Embryonic facial prominence (tissue), 1 donor: ENCODE measurements around the gene SLC25A29.
A peak's percentile ranks its signal among the peaks of the same experiment; 100 is the strongest.
"Not testable (repeated sequence)": the region's sequence is repeated elsewhere in the genome, so short reads cannot be mapped to it uniquely, and the experiment has no call there.

ENCODE experiments used
- DNase-seq: peaks from one replicate; pipeline ENCODE4 v3.0.0-alpha.2; 2016; ENCODE audit errors: extremely low spot score

SLC25A29 gene

GRCh38 chr14:100306101-100306997 lies at the start of gene SLC25A29:
Gene SLC25A29, minus strand, starts transcription at chr14:100306444. Its CDS starts 212 bp downstream, at chr14:100306232.
- DNase-seq, result peak; percentile 30

- DNase-seq, result no peak
These were observed 44.7 kb upstream of the SLC25A29 start for GRCh38 chr14:100350986-100351385.

- no peak for DNase-seq
These were observed 44.2 kb upstream of the SLC25A29 start for GRCh38 chr14:100350276-100350926.

DNA sequence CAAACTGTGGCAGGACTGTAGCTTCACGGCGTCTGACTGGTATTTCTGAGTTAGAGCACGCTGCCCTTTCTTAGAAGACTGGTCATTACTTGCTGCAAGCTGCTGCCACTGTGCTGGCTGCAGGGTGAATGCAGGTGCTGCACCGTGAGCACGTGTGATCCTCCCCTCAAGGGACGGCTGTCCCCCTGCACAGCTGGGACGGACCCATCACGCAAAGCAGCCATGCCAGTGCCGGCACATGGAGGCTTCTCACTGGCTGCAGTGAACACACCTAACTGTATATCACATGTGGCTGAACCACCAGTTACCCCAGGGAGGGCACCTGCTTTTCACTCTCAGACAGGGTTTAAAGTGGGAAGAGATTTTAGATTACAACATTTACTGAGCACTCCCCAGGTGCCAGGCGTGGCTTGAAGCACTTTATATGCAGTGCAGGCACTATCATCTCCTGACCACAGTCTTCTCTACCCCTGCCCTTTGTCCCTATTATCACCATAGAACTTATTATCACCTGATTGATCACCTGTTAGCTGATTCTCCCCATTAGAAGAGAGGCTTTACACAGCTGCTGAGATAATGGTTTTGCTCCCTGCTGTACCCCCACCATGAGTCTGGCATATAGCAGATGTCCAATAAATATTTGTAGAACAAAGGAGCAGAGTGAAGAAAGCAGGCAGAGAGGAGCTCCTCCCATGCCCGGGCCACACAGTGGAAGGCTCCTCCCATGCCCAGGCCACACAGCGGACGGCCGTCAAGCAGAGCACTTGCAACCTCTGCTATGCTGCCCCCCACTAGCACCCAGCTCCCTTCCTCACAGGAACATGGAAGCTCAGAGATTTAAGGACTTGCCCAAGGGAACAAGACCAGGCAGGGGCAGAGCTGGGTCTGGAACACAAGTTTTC lies 42.8 kb upstream of the SLC25A29 start:
- no peak for DNase-seq

DNA sequence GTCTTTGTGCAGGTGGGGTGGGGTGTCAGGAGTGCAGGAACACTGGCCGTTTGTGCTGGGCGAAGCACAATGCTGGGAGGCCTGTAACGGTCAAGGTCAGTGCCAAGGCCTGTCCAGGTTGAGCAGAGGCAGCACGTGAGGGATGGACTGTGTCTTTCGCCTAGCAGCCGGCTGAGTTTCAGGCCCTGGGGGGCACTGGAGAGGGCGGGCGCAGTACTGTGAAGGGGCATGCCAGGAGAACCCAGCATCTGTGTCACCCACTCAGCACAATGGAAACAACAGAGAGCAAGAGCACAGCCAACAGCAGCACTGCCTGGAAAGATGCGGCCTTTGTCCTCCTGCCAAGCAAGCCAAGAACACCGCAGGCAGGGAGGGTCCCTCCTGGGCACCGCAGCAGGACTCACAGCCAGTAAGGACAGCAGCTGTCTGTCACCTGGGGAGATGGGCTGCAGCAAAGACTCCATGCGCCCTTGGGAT lies 42.0 kb upstream of the SLC25A29 start:
- no peak for DNase-seq

DNA sequence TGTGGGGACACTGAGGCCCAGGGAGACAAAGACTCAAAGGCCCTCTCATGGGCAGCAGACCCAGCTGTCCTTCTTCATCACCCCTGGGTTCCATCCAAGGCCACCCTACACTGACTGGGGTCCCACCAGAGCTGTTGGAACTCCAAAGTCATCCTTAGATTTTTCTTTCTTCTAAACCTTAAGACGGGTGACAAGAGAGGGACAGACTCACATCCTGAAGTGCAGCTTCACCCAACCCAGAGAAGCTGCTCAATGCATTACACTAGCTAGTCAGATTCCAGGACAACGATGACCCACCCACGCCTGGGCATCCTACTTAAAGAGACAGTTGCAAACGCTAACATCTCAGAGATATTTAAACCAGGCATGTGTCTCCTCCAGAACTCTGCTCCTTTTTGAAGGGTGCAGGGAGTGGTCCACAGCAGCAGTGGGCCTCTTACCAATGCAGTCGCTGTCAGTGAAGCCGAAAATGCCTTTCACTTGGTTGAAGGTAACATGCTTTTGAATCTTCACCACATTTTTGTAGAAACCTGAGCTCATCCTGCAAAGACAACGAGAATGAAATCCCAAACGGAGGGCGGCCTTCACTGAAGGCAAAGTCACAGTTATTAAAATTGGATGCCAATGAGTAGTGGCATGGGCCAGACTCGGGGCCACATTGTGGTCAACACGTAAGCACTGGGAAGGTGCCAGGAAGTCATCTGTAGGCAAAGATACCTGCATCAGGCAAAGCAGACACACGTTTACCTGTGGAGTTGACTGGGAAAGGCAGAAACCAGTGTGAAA lies 40.3 kb upstream of the SLC25A29 start:
- DNase-seq, result no peak

GRCh38 chr14:100345711-100346110 lies 39.5 kb upstream of the SLC25A29 start:
- DNase-seq, result no peak

- DNase-seq, result not testable (repeated sequence)
These were observed 38.4 kb upstream of the SLC25A29 start for GRCh38 chr14:100344657-100345056.

- not testable (repeated sequence) for DNase-seq
These were observed 36.6 kb upstream of the SLC25A29 start for GRCh38 chr14:100342826-100343225.

GRCh38 chr14:100342195-100342594 lies 36.0 kb upstream of the SLC25A29 start:
- DNase-seq, result no peak

- no peak for DNase-seq
These were observed 35.2 kb upstream of the SLC25A29 start for GRCh38 chr14:100341301-100342031.

DNA sequence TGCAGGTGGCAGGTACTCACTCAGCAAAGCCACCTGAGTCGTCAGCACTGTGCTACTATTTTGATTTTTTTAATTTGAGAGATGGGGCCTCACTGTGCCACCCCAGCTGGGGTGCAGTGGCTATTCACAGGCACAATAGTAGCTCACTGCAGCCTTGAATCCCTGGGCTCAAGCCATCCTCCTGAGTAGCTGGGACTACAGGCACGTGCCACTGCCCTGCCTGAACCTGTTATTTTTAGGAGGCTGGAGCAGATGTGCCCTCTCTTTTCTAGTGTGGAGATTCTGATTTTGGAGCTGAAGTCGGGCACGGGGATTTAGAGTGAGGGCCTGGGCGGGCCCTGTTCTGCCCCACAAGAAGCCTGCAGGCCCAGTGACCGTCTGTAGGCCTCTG lies 34.2 kb upstream of the SLC25A29 start:
- DNase-seq, result no peak

DNA sequence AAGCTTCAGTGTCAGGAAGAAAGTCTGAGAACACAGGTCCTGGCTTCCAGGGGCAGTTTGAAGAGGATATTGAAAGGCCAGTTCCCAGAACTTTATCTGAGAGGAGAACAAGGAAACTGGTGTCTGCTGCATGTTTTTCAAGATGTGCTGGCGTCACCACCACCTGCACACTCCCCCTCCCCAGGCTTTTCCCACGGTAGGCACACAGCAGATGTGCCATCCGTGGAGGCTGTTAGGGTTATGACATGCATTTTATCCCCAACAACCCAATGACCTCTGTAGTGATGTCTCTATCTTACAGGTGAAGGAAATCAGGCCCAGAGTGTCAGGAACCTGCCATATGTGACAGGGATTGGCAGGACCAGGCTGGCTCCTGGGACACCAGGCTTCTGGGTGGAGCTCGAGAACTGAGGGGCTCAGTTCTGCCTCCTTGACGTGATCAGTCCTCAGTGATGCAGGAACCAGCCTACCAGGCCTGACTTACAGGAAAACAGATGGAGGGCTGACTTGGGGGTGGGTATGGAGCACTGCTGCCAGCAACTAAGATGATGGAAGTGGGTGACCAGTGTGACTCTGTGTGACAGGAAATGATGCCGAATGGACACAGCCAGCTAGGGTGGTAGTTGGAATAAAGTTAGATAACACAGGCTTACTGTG lies 33.6 kb upstream of the SLC25A29 start:
- DNase-seq, result no peak

- no peak for DNase-seq
These were observed 30.6 kb upstream of the SLC25A29 start for GRCh38 chr14:100336618-100337530.

DNA sequence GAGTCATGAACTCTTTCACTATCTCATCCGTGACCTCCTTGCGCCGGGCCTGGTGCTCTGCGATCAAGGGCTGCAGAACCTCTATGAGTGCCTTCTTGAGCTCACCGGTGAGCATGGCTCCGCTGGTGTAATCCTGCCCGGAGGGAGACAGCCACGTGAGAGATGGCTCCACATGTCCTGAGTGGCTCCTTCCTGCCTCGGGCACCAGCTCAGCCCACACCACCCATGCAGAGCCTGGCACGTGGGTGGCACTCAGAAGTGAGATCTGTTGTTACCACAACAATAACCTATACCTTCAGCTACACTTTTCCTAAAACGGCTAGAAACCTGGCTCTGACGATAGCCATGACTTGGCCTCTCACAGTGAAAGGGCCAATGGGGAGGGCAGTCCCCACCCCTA lies 28.7 kb upstream of the SLC25A29 start:
- DNase-seq, result no peak

DNA sequence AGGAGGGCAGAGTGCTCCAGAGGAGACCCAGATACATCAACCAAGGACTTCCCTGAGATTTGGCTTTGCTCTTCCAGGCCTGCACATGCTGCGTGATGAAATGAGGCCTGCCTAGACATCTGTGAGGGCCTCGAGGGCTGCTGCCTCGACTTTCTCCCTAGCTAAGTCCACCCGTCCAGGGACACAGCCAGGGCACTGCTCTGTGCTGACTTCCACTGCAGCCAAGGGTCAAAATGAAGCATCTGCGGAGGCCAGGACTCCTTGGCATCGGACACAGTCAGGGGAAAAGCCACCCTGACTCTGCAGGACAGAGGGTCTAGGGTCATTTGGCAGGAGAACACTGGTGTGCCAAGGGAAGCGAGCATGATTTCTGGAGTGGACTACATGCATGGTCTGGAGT lies 27.6 kb upstream of the SLC25A29 start:
- DNase-seq, result no peak

DNA sequence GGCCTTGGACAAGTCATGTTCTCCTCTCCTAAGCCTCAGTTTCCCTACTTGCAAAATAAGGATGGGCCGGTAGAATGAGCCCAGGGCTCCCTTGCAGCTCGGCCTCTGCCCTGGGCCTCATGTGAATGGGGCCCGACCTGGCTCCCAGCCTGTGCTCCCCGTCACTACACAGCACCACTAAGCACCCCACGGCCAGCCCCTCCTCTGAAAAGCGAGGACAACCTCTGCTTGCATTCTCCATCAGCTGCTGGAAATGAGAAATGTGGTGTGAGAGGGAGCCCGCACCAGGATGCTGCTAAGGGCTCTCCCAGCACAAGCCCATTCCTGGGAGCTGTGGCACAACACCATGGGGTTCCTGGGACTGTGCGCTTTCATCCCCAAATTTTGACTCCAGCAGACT lies 27.1 kb upstream of the SLC25A29 start:
- DNase-seq, result no peak

GRCh38 chr14:100332797-100333196 lies 26.6 kb upstream of the SLC25A29 start:
- DNase-seq, result no peak
